Smooth muscle cell (in vitro differentiated cells): ENCODE data around the gene MLLT10. TPM values are rescaled to one million over a fixed set of nuclear protein-coding genes. Genes with fewer than 3 reads are reported as not detected.

Source experiments
- DNase-seq: peaks from one replicate; lab custom pipeline; 2025; ENCODE audit not compliant: unreplicated experiment; lab: John Stamatoyannopoulos, UW
- H2AFZ ChIP-seq: fragments of 200-600 bp; sonication (generic); 2 replicates; pipeline ENCODE4 v1.6.0; 2016; ENCODE audit warnings: antibody characterized with exemption, low read depth, mild to moderate bottlenecking
- H3F3A ChIP-seq: fragments of 200-600 bp; sonication (generic); 2 replicates; pipeline ENCODE4 v1.6.0; 2017; ENCODE audit warnings: antibody characterized with exemption, low read depth
- H3K27ac ChIP-seq: fragments of 200-600 bp; sonication (generic); 2 replicates; pipeline ENCODE4 v1.5.1; 2016; ENCODE audit warnings: low read depth, mild to moderate bottlenecking
- H3K27me3 ChIP-seq: fragments of 200-600 bp; sonication (generic); 2 replicates; pipeline ENCODE4 v1.6.1; 2016; ENCODE audit warnings: low read depth, mild to moderate bottlenecking
- H3K36me3 ChIP-seq: fragments of 200-600 bp; sonication (generic); 2 replicates; pipeline ENCODE4 v1.5.1; 2016; ENCODE audit warnings: low read depth
- H3K4me1 ChIP-seq: fragments of 200-600 bp; sonication (generic); 2 replicates; pipeline ENCODE4 v1.5.1; 2016; ENCODE audit warnings: low read depth
- H3K4me2 ChIP-seq: fragments of 200-600 bp; sonication (generic); 2 replicates; pipeline ENCODE4 v1.6.0; 2016; ENCODE audit warnings: mild to moderate bottlenecking
- H3K4me3 ChIP-seq: fragments of 200-600 bp; sonication (generic); 2 replicates; pipeline ENCODE4 v1.5.1; 2016; ENCODE audit warnings: mild to moderate bottlenecking
- H3K79me2 ChIP-seq: fragments of 200-600 bp; sonication (generic); 2 replicates; pipeline ENCODE4 v1.6.0; 2016; ENCODE audit warnings: low read depth, mild to moderate bottlenecking
- H3K9ac ChIP-seq: fragments of 200-600 bp; sonication (generic); 2 replicates; pipeline ENCODE4 v1.6.0; 2016; ENCODE audit warnings: low read depth
- H3K9me3 ChIP-seq: fragments of 200-600 bp; sonication (generic); replicated peaks from 2 replicates; pipeline ENCODE4 v1.5.1; 2016; ENCODE audit warnings: low read depth
- H4K20me1 ChIP-seq: fragments of 200-600 bp; sonication (generic); 2 replicates; pipeline ENCODE4 v1.6.0; 2016; ENCODE audit warnings: low read depth
- WGBS: methylation state at CpG from one replicate; pipeline ENCODE4 v1.1.7; 2016; ENCODE audit warnings: low lambda C conversion rate; 5-methylcytosine and 5-hydroxymethylcytosine counted together
- polyA plus RNA-seq: library from polyadenylated mRNA; unstranded; fragments of >200 nt; fragmentation: Nextera tagmentation; extraction: Ambion mirVana; gene quantifications from 2 replicates; pipeline ENCODE4 v1.2.1, GENCODE V29; 2016
- total RNA-seq: library from RNA; depleted of rRNA; stranded (reverse); fragments of >200 nt; gene quantifications from 2 replicates; pipeline ENCODE4 v1.2.3, GENCODE V29; 2014
- TF ChIP-seq, protein P1 (sequence below): fragments of 200-600 bp; sonication (generic); IDR thresholded peaks from 2 replicates; pipeline ENCODE4 v1.5.1; 2017; ENCODE audit warnings: borderline replicate concordance, mild to moderate bottlenecking, antibody characterized with exemption; ENCODE audit not compliant: insufficient read depth, poor library complexity, severe bottlenecking

MLLT10 gene
- total and polyA plus RNA-seq, 2 experiments from 2014 or later: 6.8 to 43.6 TPM

DNA sequence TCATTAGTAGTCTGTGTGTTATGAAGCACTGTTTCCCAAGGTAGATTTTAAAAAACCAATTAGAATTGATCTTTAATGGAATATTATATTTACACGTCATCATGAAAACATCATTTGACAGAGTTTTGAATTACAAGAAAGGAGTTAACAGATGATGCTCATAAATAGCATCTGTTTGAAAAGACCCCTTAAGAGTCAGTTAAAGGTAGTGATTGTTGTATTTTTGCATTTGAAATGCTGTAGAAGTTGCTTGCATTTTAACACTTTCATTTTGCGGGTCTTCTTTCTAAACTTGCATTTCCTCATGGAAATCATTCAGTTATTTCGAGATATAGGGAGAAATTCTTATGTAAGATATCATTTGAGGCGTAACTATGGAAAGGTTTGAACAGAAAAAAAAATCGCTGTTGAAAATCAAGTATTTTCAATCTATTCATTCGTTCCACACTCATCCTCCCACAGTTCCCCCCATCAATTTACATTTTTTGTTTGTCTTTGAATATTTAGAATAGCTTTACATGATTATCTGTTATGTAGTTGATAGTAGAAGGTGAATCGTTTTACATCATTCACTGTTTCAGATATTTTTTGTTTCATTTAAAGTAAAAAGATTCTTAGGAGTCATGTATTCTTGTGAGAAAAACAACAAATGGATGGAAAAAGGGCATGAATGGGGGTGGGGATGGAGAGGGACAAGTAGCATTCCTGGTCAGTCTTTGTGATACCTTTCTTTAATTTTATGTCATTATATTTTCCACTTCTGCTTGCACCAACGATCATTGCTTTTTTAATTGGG, 5.6 kb upstream of the MLLT10 start:
- H3K9ac ChIP-seq: peak overlapping the region; percentile 94
- H3K79me2 ChIP-seq: peaks cover 62% of the 10 kb centered on the region
- peak overlapping the region; percentile 86 for H3K4me3 ChIP-seq
- no peak for DNase-seq
- H2AFZ ChIP-seq: peak overlapping the region; percentile 8
- peaks cover 49% of the 10 kb centered on the region for H3K4me1 ChIP-seq
- no peaks in the 10 kb centered on the region for H3K27me3 ChIP-seq
- H3K9me3 ChIP-seq: no peaks in the 10 kb centered on the region
- peak overlapping the region; percentile 98 for H3K27ac ChIP-seq
- peak overlapping the region; percentile 98 for H3K4me2 ChIP-seq
- H3F3A ChIP-seq: peaks cover 25% of the 10 kb centered on the region
- 9% methylated on average over 8 of the region's 8 CpGs for WGBS
- H3K36me3 ChIP-seq: no peaks in the 10 kb centered on the region
- TF ChIP-seq, protein P1, sequence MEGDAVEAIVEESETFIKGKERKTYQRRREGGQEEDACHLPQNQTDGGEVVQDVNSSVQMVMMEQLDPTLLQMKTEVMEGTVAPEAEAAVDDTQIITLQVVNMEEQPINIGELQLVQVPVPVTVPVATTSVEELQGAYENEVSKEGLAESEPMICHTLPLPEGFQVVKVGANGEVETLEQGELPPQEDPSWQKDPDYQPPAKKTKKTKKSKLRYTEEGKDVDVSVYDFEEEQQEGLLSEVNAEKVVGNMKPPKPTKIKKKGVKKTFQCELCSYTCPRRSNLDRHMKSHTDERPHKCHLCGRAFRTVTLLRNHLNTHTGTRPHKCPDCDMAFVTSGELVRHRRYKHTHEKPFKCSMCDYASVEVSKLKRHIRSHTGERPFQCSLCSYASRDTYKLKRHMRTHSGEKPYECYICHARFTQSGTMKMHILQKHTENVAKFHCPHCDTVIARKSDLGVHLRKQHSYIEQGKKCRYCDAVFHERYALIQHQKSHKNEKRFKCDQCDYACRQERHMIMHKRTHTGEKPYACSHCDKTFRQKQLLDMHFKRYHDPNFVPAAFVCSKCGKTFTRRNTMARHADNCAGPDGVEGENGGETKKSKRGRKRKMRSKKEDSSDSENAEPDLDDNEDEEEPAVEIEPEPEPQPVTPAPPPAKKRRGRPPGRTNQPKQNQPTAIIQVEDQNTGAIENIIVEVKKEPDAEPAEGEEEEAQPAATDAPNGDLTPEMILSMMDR: no peak
- no peaks in the 10 kb centered on the region for H4K20me1 ChIP-seq

GRCh38 chr10:21529032-21529910, 4.8 kb upstream of the MLLT10 start:
- 33% methylated on average over 9 of the region's 9 CpGs for WGBS
- H3K4me3 ChIP-seq: peak overlapping the region; percentile 86
- H3K36me3 ChIP-seq: no peaks in the 10 kb centered on the region
- peaks cover 41% of the 10 kb centered on the region for H3K4me1 ChIP-seq
- peak overlapping the region; percentile 94 for H3K9ac ChIP-seq
- peaks cover 21% of the 10 kb centered on the region for H3F3A ChIP-seq
- peak overlapping the region; percentile 98 for H3K27ac ChIP-seq
- no peaks in the 10 kb centered on the region for H3K9me3 ChIP-seq
- no peaks in the 10 kb centered on the region for H3K27me3 ChIP-seq
- no peaks in the 10 kb centered on the region for H4K20me1 ChIP-seq
- DNase-seq: no peak
- H2AFZ ChIP-seq: peak overlapping the region; percentile 8
- TF ChIP-seq, protein P1: no peak
- peak overlapping the region; percentile 98 for H3K4me2 ChIP-seq
- peaks cover 62% of the 10 kb centered on the region for H3K79me2 ChIP-seq

DNA sequence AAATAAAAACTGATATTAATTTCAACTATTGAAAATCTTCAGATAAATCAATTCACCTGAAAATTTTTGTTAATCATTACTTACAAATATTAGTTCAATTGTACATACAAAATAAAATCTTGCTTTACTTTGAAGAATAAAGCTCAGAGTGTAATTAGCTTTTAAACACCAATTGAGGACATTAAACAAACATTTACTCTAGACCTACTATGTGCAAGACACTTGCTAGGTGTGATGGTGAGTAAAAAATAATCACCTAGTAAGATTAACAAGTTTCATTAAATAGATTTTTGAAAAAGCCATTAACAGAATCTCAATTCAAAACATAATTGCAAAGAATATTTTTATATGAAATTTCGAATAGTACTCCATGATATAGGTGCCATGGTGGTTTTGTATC, 3.9 kb upstream of the MLLT10 start:
- DNase-seq: no peak
- Histone ChIP-seq H2AFZ (no peak overlapping the region), H3F3A (peaks cover 16% of the 10 kb centered on the region), H3K36me3 (no peaks in the 10 kb centered on the region), H4K20me1 (no peaks in the 10 kb centered on the region), H3K27ac (peak overlapping the region; percentile 98), H3K4me2 (peak overlapping the region; percentile 98), H3K9me3 (no peaks in the 10 kb centered on the region), H3K27me3 (no peaks in the 10 kb centered on the region), H3K4me3 (no peak overlapping the region), H3K4me1 (peaks cover 41% of the 10 kb centered on the region), H3K79me2 (peaks cover 62% of the 10 kb centered on the region), H3K9ac (no peak overlapping the region)
- WGBS: 97% methylated on average over 1 of the region's 1 CpG
- TF ChIP-seq, protein P1: no peak
